Endothelial cell of hepatic sinusoid (primary cell): Measurements from ENCODE around the gene PPL.
"Not testable (repeated sequence)": the region's sequence is repeated elsewhere in the genome, so short reads cannot be mapped to it uniquely, and the experiment has no call there.

Experiments used
- in situ Hi-C: cut with HindIII; loops from 2 replicates; pipeline ENCODE4 v1.10.0; 2017; ENCODE audit warnings: low sequenced_read_pairs

The PPL gene

DNA sequence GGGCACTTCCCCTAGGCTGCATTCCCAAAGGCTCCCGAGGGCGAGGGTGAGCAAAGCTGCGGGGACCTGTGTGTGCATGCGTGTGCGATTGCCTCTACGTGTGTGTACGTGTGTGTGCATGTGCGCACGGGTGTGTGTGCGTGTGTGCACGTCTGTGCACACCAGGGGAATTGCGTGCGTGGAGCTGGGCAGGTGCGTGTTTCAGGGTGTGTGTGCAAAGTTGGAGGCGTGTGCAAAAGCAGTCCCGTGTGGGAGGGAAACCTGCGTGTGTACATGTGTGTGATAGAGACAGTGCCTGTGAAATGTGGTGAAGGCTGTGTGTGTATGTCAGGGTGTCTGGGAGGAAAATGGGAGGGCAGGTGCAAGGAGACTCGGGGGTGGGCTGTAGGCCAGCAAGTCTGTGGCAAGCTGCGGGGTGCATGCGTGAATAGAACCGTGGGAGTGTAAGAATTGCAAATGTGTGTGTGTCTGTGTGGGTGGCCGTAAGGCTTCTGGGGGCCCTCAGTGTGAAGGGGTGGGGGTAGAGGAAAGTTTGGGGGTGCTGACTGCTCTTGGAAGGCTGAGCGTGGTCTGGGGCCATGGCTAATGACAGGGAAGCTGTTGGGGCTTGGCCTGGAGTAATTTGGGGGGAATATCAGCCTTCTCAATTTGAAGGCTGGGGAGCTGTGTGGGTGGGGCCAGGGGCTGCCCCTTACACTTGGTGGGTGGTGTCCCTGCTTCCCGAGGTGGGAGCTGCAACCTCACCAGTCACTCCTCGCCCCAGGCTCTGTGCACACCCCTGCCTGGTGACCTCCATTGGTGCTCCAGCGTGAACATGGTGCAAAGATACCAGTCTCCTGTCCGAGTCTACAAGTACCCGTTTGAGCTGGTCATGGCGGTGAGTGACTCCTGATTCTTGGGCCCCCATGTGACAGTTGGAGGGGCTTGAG is 21.8 kb upstream of the PPL start:
- in situ Hi-C loops, result no loop called here

GRCh38 chr16:4957720-4958509 is 21.0 kb upstream of the PPL start, which contains the start of gene SEC14L5:
SEC14L5 (plus strand) TSS chr16:4958330; CDS start chr16:4959324, 994 bp downstream.
- in situ Hi-C loops, result no loop called here

- in situ Hi-C loops, result no loop called here
These were observed 20.4 kb upstream of the PPL start for GRCh38 chr16:4957420-4957719.

DNA sequence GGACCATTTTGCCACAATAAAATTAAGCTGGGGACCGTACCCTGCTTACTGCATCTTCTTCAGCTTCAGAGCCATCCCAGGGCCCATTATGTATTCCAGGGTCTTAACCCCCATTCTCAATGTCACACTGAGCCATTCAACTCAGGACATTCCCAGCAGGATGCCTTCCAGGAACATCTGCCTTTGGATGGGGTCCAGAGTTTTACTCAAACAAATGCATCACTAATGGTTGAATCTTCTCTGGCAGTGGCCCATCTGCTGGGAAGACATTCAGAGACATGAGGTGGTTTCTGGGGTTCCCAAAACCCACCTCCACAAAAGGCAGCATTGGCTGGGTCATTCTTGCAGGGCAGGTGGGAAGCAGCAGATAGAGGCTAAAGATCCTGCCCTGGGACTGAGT is 17.8 kb upstream of the PPL start:
- in situ Hi-C loops, result no loop called here

GRCh38 chr16:4951583-4951982 is 14.6 kb upstream of the PPL start:
- in situ Hi-C loops, result not testable (repeated sequence)

- in situ Hi-C loops, result no loop called here
These were observed 13.0 kb upstream of the PPL start for GRCh38 chr16:4949986-4950385.

- in situ Hi-C loops, result no loop called here
These were observed 12.2 kb upstream of the PPL start for GRCh38 chr16:4948903-4949766.

- in situ Hi-C loops, result no loop called here
These were observed 11.0 kb upstream of the PPL start for GRCh38 chr16:4947722-4948503.

GRCh38 chr16:4946917-4947316 is 10.0 kb upstream of the PPL start:
- in situ Hi-C loops, result no loop called here

- in situ Hi-C loops, result no loop called here
These were observed 8.9 kb upstream of the PPL start for GRCh38 chr16:4945560-4946502.

DNA sequence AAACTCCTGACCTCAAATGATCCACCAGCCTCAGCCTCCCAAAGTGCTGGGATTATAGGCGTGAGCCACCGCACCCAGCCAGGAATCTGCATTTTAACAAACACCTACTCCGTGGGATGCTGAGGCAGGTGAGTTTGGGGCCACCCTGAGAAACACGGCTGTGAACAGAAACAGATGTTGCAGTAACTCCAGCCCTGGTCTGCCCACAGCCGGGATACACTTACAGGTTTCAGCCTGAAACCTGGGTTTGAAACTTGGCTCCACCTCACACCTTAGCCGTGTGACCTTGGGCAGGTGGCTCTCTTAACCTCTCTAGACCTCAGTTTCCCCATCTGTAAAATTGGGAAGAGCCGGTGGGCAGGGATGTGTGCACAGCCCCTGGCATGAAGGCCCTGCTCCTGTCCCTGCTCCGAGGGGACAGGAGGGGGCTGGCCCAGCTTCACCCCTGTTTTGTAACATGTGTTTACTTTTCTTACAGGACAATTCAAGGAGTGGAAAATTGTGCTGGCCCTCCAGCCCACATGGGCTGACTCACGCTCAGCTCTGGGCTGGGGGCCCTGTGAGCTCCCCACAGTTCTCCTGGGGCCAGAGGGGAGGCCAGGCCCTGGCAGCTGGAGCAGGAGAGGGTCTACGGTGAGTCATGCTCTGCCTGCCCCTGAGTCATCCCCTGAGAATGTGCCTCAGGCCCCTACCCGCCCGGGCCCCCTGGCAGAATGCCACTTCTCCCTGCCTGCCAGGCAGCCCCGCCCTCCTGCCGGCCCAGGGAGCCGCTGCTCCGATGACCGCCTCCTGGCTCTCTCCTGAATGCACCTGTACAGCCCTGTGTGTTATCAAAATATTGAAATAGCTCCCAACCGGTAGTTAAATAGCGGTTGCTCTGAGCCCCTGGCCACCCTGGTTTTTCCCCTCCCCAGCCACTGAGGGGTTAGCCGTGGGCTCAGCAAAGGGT is 7.7 kb upstream of the PPL start:
- in situ Hi-C loops, result loop anchor here (5.0 kb wide), 1 partner anchor 107 kb away; no protein-coding TSS in a partner anchor

DNA sequence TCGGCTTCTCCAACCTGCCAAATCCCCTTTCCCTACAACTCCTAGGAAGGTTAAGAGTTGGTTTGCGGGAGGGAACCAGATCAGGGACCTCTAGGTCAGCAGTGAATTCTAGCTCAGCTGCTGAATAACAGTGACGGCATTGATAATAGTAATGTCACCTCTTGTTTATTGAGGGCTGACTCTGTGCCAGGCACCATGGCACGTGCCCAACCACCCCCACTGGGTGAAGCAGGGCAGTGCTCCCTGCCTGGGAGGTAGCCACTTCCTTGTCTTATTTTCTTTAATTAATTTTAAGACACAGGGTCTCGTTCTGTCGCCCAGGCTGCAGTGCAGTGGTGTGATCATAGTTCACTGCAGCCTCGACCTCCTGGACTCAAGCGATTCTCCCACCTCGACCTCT is 5.5 kb upstream of the PPL start:
- in situ Hi-C loops, result loop anchor here (5.0 kb wide), 1 partner anchor 105 kb away; no protein-coding TSS in a partner anchor

DNA sequence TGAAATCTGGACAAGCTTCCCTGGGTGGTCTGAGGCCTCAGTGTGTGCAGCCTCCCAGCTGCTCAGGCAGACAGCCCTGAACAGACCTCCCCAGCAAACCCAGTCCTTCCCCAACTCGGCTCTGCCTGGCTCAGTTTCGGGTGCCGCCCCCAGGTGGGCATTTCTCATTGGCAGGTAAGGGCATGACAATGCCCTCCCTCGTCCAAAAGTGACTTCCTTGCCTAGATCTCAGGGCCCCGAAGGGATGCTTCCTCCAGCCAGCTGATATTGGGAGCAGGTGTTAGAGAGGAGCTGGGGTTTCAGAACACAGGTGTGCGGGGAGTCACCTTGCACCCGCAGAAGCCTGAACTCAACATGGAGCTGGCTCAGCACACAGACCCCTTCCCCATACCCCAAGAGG is 3.8 kb upstream of the PPL start:
- in situ Hi-C loops, result loop anchor here (5.0 kb wide), 1 partner anchor 103 kb away; no protein-coding TSS in a partner anchor

DNA sequence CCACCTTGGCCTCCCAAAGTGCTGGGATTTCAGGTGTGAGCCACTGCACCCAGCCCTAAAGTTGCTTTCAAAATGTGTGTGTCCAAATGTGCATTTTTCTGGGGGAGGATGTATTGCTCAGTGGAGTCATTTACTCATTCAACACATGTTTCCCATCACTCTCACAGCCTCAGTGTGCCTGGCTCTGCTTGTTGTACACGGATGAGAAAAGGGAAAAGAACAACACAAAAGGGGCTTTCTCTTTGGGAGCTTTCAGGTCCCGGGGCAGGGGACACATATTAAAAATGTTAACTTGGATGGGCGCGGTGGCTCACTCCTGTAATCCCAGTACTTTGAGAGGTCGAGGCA is 1.7 kb upstream of the PPL start:
- in situ Hi-C loops, result no loop called here

DNA sequence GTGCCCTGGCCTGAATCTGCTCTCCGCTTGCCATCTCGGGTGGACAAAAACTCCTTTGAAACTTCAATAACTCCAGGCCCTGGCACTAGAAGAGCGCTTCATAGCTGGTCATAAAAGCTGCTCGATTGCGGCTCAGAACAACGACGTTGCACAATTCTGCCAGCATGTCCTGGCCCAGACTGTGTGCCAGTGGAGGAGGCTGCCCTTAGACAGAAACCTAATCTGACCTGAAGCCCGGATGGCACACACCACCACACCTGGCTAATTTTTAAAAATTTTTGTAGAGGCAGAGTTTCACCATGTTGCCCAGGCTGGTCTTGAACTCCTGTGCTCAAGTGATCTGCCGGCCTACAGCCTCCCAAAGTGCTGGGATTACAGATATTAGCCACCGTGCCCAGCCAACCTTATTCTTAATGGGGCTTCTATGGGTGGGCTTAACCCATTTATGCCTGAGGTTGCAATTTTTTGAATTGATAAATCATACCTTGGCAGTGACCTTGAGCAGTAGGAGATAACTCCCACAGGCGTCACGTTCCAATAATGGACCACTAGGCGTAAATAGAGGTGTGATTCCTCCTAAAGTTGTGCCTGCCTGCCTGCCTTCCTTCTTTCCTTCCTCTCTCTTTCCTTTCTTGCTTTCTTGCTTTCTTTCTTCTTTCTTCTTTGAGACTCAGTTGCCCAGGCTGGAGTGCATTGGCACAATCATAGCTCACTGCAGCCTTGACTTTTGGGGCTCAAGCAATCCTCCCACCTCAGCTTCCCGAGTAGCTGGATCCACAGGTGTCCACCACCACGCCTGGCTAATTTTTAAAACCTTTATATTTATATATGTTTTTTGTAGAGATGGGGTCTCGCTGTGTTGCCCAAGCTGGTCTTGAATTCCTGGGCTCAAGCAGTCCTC is 1.1 kb upstream of the PPL start:
- in situ Hi-C loops, result no loop called here

- in situ Hi-C loops, result no loop called here
These were observed 562 bp downstream of the PPL start for GRCh38 chr16:4936181-4936990.
